GM23248 (cell line): ENCODE results near the gene POLRMT. TPM values are rescaled to one million over a fixed set of nuclear protein-coding genes. Genes with fewer than 3 reads are reported as not detected.

Source experiments
- DNase-seq: peaks from one replicate; pipeline ENCODE4 v3.0.0-alpha.2; 2015
- H2AFZ ChIP-seq: fragments of 200-600 bp; sonication (generic); 2 replicates; pipeline ENCODE4 v1.6.1; 2016; ENCODE audit warnings: antibody characterized with exemption
- H3F3A ChIP-seq: fragments of 200-600 bp; sonication (generic); 2 replicates; pipeline ENCODE4 v1.6.1; 2016; ENCODE audit warnings: mild to moderate bottlenecking, antibody characterized with exemption, mixed run types; ENCODE audit not compliant: insufficient read depth
- H3K27ac ChIP-seq: fragments of 200-600 bp; sonication (generic); 2 replicates; pipeline ENCODE4 v1.5.1; 2016; ENCODE audit warnings: mild to moderate bottlenecking
- H3K27me3 ChIP-seq: fragments of 200-600 bp; sonication (generic); replicated peaks from 2 replicates; pipeline ENCODE4 v1.6.1; 2016; ENCODE audit warnings: mild to moderate bottlenecking; ENCODE audit not compliant: insufficient read depth
- H3K36me3 ChIP-seq: fragments of 200-600 bp; sonication (generic); 2 replicates; pipeline ENCODE4 v1.6.1; 2016; ENCODE audit warnings: low read depth, mild to moderate bottlenecking
- H3K4me1 ChIP-seq: fragments of 200-600 bp; sonication (generic); 2 replicates; pipeline ENCODE4 v1.6.1; 2016; ENCODE audit warnings: mild to moderate bottlenecking; ENCODE audit not compliant: insufficient read depth
- H3K4me2 ChIP-seq: fragments of 200-600 bp; sonication (generic); one replicate; pipeline ENCODE4 v1.6.1; 2016; ENCODE audit warnings: mild to moderate bottlenecking; ENCODE audit not compliant: unreplicated experiment
- H3K4me3 ChIP-seq: fragments of 200-600 bp; sonication (generic); 2 replicates; pipeline ENCODE4 v1.5.1; 2016; ENCODE audit warnings: mild to moderate bottlenecking
- H3K79me2 ChIP-seq: fragments of 200-600 bp; sonication (generic); 2 replicates; pipeline ENCODE4 v1.6.1; 2016; ENCODE audit warnings: mild to moderate bottlenecking; ENCODE audit not compliant: insufficient read depth
- H3K9ac ChIP-seq: fragments of 200-600 bp; sonication (generic); 2 replicates; pipeline ENCODE4 v1.6.1; 2016; ENCODE audit warnings: mild to moderate bottlenecking
- H3K9me2 ChIP-seq: fragments of 200-600 bp; sonication (generic); 2 replicates; pipeline ENCODE4 v1.6.1; 2016; ENCODE audit warnings: mixed run types, mild to moderate bottlenecking, moderate library complexity; ENCODE audit not compliant: insufficient read depth
- H3K9me3 ChIP-seq: fragments of 200-600 bp; sonication (generic); one replicate; pipeline ENCODE4 v1.6.1; 2017; ENCODE audit warnings: low read depth
- H4K20me1 ChIP-seq: fragments of 200-600 bp; sonication (generic); 2 replicates; pipeline ENCODE4 v1.6.0; 2016; ENCODE audit not compliant: insufficient read depth
- EZH2 ChIP-seq: fragments of 200-600 bp; sonication (generic); IDR thresholded peaks from 2 replicates; pipeline ENCODE4 v1.6.1; 2018; ENCODE audit warnings: antibody characterized with exemption, mild to moderate bottlenecking; ENCODE audit not compliant: insufficient read depth, poor library complexity, severe bottlenecking
- EZH2phosphoT487 ChIP-seq: fragments of 200-600 bp; sonication (generic); IDR thresholded peaks from 2 replicates; pipeline ENCODE4 v1.6.1; 2018; ENCODE audit warnings: antibody characterized with exemption, moderate library complexity, mild to moderate bottlenecking, low read depth; ENCODE audit not compliant: insufficient read depth
- WGBS, 2 experiments: methylation state at CpG; one replicate each; pipeline ENCODE4 v1.1.6; 2015 to 2017; ENCODE audit warnings: low lambda C conversion rate in 2 of 2, low coverage in 1 of 2; ENCODE audit errors: missing lambda C conversion rate in 2 of 2; 5-methylcytosine and 5-hydroxymethylcytosine counted together
- in situ Hi-C: fragments of 300-500 bp; cut with MboI; formaldehyde crosslinking; loops from 2 replicates; pipeline ENCODE4 v1.15.0; 2020
- polyA plus RNA-seq: library from polyadenylated mRNA; unstranded; fragments of >200 nt; fragmentation: Nextera tagmentation; extraction: Ambion mirVana; gene quantifications from 2 replicates; pipeline ENCODE4 v1.2.1, GENCODE V29; 2016
- total RNA-seq: library from RNA; depleted of rRNA; stranded (reverse); fragments of >200 nt; shearing (Covaris generic); gene quantifications from 2 replicates; pipeline ENCODE4 v1.2.3, GENCODE V29; 2014

POLRMT gene
- total and polyA plus RNA-seq, 2 experiments from 2014 or later, result 23.6 to 36.2 TPM

DNA sequence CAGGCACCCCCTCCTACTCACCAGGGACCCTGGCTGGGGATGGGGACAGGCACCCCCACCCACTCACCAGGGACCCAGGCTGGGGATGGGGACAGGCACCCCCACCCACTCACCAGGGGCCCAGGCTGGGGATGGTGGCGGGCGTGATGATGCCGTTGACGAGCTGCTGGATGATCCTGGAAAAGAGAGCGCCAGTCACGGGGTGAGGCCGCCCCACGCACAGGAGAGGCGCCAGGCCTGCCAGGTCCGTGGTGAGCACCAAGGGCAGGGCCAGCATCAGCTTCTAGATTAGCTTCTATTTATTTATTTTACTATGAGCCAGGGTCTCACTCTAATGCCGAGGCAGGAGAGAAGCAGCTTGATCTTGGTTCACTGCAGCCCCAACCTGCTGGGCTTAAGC, 16.8 kb upstream of the POLRMT start:
- H3F3A ChIP-seq, result no peaks in the 10 kb centered on the region
- no peak overlapping the region for H3K9ac ChIP-seq
- TF ChIP-seq EZH2 (no peak), EZH2phosphoT487 (no peak)
- H3K9me3 ChIP-seq, result no peaks in the 10 kb centered on the region
- H3K4me3 ChIP-seq, result no peak overlapping the region
- no peak overlapping the region for H3K4me2 ChIP-seq
- no peaks in the 10 kb centered on the region for H3K9me2 ChIP-seq
- 97 to 100% methylated on average over 5 to 11 of the region's 11 CpGs for WGBS, 2 experiments
- H3K27ac ChIP-seq, result no peak overlapping the region
- in situ Hi-C loops, result no loop called here
- no peaks in the 10 kb centered on the region for H4K20me1 ChIP-seq
- no peaks in the 10 kb centered on the region for H3K27me3 ChIP-seq
- DNase-seq, result no peak
- peaks cover 7% of the 10 kb centered on the region; the same call in 1 of the 2 replicates for H3K36me3 ChIP-seq
- H2AFZ ChIP-seq, result no peak overlapping the region
- peaks cover 69% of the 10 kb centered on the region for H3K79me2 ChIP-seq
- no peaks in the 10 kb centered on the region for H3K4me1 ChIP-seq

DNA sequence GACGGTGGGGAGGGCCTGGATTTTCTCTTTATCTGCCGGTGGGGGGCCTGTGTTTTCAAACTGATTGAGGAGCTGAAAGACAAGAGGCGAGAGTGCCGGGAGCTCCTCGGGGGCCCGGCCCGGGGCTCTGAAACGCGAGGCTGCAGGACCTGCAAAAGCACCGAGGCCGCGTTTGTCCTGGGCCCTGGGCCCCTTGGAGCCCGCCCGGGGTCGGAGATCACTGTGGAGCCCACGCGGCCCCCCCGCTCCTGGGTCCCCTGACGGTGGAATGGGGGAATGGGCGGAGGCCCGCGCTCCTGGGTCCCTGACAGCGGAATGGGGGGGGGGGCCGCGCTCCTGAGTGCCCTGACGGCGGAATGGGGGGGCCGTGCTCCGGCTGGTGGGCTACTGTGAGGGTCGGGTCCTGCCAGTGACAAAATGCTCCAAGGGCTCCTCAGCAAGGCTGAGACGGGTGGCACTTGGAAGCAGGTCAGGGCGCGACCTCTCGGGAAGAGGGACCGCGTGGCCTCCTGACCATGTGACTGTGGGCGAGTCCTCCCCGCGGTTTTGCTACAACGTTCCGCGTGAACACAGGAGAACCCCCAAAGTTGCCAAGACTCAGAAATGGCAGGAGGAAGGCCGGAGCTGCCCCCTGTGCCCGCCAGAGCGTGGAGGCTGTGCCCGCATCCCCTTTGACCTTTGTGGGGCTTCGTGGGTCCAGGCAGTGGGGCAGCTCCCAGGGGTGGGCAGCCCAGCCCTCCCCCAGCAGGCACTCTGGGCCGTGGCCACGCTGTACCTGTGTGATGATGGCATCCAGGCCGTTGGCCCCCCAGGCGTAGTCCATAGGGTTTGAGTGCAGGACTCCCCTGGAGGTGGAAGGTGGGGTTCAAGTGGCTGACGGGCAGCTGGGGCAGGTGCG, 15.8 kb upstream of the POLRMT start:
- Histone ChIP-seq H4K20me1 (no peaks in the 10 kb centered on the region), H3K9ac (no peak overlapping the region), H3K4me3 (no peak overlapping the region), H3K36me3 (peaks cover 7% of the 10 kb centered on the region; the same call in 1 of the 2 replicates), H3K79me2 (peaks cover 60% of the 10 kb centered on the region), H3K4me2 (no peak overlapping the region), H2AFZ (no peak overlapping the region), H3K9me3 (no peaks in the 10 kb centered on the region), H3K27ac (no peak overlapping the region), H3F3A (no peaks in the 10 kb centered on the region), H3K9me2 (no peaks in the 10 kb centered on the region), H3K27me3 (no peaks in the 10 kb centered on the region), H3K4me1 (no peaks in the 10 kb centered on the region)
- 90 to 93% methylated on average over 27 to 51 of the region's 53 CpGs for WGBS, 2 experiments
- no peak for DNase-seq
- TF ChIP-seq EZH2phosphoT487 (no peak), EZH2 (no peak)
- in situ Hi-C loops, result no loop called here

DNA sequence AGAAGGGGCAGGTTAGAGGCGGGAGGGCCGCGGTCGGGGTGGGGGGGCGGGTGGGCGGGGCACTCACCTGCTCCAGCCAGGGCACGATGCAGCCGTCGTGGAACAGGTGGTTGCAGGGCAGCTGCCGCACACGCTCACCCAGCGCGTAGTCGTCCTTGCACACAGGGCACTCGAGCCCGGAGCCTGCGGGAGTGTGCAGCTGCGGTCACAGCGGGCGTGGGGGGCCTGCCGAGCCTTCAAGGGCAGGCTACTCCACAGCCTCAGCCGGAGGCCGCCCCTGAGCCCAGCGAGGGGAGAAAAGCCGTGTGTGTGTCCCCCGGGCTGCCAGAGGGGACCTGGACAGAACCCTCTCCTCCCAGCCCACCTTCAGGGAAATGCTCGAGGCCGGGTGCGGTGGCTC, 15.0 kb upstream of the POLRMT start:
- no peak for TF ChIP-seq EZH2
- TF ChIP-seq EZH2phosphoT487, result no peak
- in situ Hi-C loops, result no loop called here
- Histone ChIP-seq H3K4me3 (no peak overlapping the region), H3K36me3 (peaks cover 7% of the 10 kb centered on the region; the same call in 1 of the 2 replicates), H3K4me1 (no peaks in the 10 kb centered on the region), H3K27ac (no peak overlapping the region), H3K27me3 (no peaks in the 10 kb centered on the region), H3K9me3 (no peaks in the 10 kb centered on the region), H3K4me2 (no peak overlapping the region), H2AFZ (no peak overlapping the region), H3K9me2 (no peaks in the 10 kb centered on the region), H3K9ac (no peak overlapping the region), H4K20me1 (no peaks in the 10 kb centered on the region), H3K79me2 (peaks cover 51% of the 10 kb centered on the region), H3F3A (no peaks in the 10 kb centered on the region)
- WGBS, 2 experiments, result 96 to 98% methylated on average over 16 to 29 of the region's 29 CpGs
- DNase-seq, result no peak

DNA sequence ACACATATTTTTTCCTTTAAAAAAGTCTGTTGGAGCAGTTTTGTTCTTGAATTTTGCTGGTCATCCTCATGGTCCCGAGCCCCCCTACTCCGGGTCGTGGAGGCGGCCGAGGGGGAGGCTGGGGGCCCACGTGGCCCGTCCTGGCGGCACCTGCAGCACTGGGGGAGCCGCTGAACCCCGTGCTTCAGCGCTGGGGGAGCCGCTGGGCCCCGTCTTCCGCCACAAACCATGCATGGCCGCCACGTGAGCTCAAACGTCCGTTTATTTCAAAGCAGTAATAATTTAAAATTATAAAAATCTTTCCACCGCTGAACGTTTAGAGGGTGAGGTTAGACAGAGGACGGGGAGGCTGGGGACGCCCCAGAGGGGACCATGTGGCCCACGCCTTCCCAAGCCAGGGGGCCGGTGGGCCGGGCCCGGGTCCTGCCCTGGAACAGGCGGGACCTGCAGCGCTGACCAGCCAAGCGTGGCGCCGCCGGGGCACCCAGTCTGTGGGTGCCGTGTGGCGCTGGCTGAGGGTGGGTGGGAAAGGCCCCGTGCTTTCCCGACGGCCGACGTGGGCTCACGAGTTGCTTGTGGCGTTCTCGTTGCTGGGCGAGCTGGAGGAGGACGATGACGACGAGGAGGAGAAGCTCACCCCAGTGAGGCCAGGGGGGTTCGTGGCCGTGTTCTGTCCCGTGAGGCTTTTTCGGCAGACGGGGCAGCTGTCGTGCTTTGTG, 14.4 kb upstream of the POLRMT start:
- DNase-seq, result no peak
- in situ Hi-C loops, result no loop called here
- peaks cover 7% of the 10 kb centered on the region; the same call in 1 of the 2 replicates for H3K36me3 ChIP-seq

More for the DNA sequence above, 14.4 kb upstream of the POLRMT start:
- no peak overlapping the region for H3K9ac ChIP-seq
- H3K9me2 ChIP-seq, result no peaks in the 10 kb centered on the region
- 94% methylated on average over 40 to 52 of the region's 52 CpGs for WGBS, 2 experiments
- H3K4me2 ChIP-seq, result no peak overlapping the region
- H3K27ac ChIP-seq, result no peak overlapping the region
- no peaks in the 10 kb centered on the region for H3K4me1 ChIP-seq
- H3K4me3 ChIP-seq, result no peak overlapping the region
- peaks cover 45% of the 10 kb centered on the region for H3K79me2 ChIP-seq
- H3K27me3 ChIP-seq, result no peaks in the 10 kb centered on the region
- H4K20me1 ChIP-seq, result no peaks in the 10 kb centered on the region
- H3F3A ChIP-seq, result no peaks in the 10 kb centered on the region
- no peak for TF ChIP-seq EZH2
- TF ChIP-seq EZH2phosphoT487, result no peak
- H3K9me3 ChIP-seq, result no peaks in the 10 kb centered on the region
- no peak overlapping the region for H2AFZ ChIP-seq
